ENCODE data around the gene NDUFB10. TPM values are rescaled to one million over a fixed set of nuclear protein-coding genes. Genes with fewer than 3 reads are reported as not detected.

The NDUFB10 gene
- total and polyA plus RNA-seq, 2 donors from 2014 or later: 123 to 432 TPM

GRCh38 chr16:1942810-1943726, 16.3 kb upstream of the NDUFB10 start, which contains the start of gene MSRB1:
TSS of gene MSRB1 (minus strand) at chr16:1943199. CDS start at chr16:1943156, 43 bp downstream.
- Histone ChIP-seq H3K9ac (ENCODE audit: low read length in 3 of 3) (peak within 1 kb of the TSS; percentile 33 to 74 (median 63)), H3K4me3 (ENCODE audit: low read length in 3 of 3) (peak within 1 kb of the TSS; percentile 61 to 86 (median 71)), H3K9me3 (ENCODE audit: control insufficient read depth in 2 of 3, insufficient read depth in 1 of 3, low read length in 3 of 3) (no peaks in the 10 kb centered on the region), H3K4me1 (ENCODE audit: control insufficient read depth in 2 of 3, insufficient read depth in 2 of 3, low read depth in 1 of 3, low read length in 3 of 3) (peaks cover 0 to 10% (median 0%) of the 10 kb centered on the region in 3 donors), H3K27ac (ENCODE audit: low read depth in 2 of 2, low read length in 2 of 2) (peak within 1 kb of the TSS; percentile 76 to 81), H3K36me3 (ENCODE audit: control insufficient read depth in 2 of 3, insufficient read depth in 3 of 3, low read length in 3 of 3) (peaks cover 0 to 7% (median 3%) of the 10 kb centered on the region in 3 donors), H3K27me3 (ENCODE audit: control insufficient read depth, insufficient read depth, low read length) (no peaks in the 10 kb centered on the region)
- FAIRE-seq (peak; percentile 94), DNase-seq (peak; percentile 100)
- TF ChIP-seq CTCF (IDR thresholded peaks at IDR 0.05; ENCODE audit: borderline replicate concordance, extremely low read depth, insufficient read depth): no peak
- intact Hi-C loops (cut with DNase I): no loop called here

- no peaks in the 10 kb centered on the region for H3K9me3 ChIP-seq (ENCODE audit: control insufficient read depth in 2 of 3, insufficient read depth in 1 of 3, low read length in 3 of 3)
- H3K27ac ChIP-seq (ENCODE audit: low read depth in 2 of 2, low read length in 2 of 2): no peak overlapping the region
- no peaks in the 10 kb centered on the region for H3K27me3 ChIP-seq (ENCODE audit: control insufficient read depth, insufficient read depth, low read length)
- no peak for TF ChIP-seq CTCF (IDR thresholded peaks at IDR 0.05; ENCODE audit: borderline replicate concordance, extremely low read depth, insufficient read depth)
- DNase-seq (no peak), FAIRE-seq (no peak)
- H3K4me1 ChIP-seq (ENCODE audit: control insufficient read depth in 2 of 3, insufficient read depth in 2 of 3, low read depth in 1 of 3, low read length in 3 of 3): peaks cover 0 to 10% (median 0%) of the 10 kb centered on the region in 3 donors
- H3K4me3 ChIP-seq (ENCODE audit: low read length in 3 of 3): no peak overlapping the region
- H3K36me3 ChIP-seq (ENCODE audit: control insufficient read depth in 2 of 3, insufficient read depth in 3 of 3, low read length in 3 of 3): no peaks in the 10 kb centered on the region
- intact Hi-C loops (cut with DNase I): no loop called here
- no peak overlapping the region for H3K9ac ChIP-seq (ENCODE audit: low read length in 3 of 3)
These were observed 14.6 kb upstream of the NDUFB10 start for GRCh38 chr16:1944612-1945199.

- H3K27ac ChIP-seq (ENCODE audit: low read depth in 2 of 2, low read length in 2 of 2): no peak overlapping the region
- no peak overlapping the region for H3K4me3 ChIP-seq (ENCODE audit: low read length in 3 of 3)
- H3K9me3 ChIP-seq (ENCODE audit: control insufficient read depth in 2 of 3, insufficient read depth in 1 of 3, low read length in 3 of 3): no peaks in the 10 kb centered on the region
- peaks cover 0 to 8% (median 0%) of the 10 kb centered on the region in 3 donors for H3K4me1 ChIP-seq (ENCODE audit: control insufficient read depth in 2 of 3, insufficient read depth in 2 of 3, low read depth in 1 of 3, low read length in 3 of 3)
- TF ChIP-seq CTCF (IDR thresholded peaks at IDR 0.05; ENCODE audit: borderline replicate concordance, extremely low read depth, insufficient read depth): no peak
- FAIRE-seq (no peak), DNase-seq (no peak)
- H3K36me3 ChIP-seq (ENCODE audit: control insufficient read depth in 2 of 3, insufficient read depth in 3 of 3, low read length in 3 of 3): no peaks in the 10 kb centered on the region
- intact Hi-C loops (cut with DNase I): no loop called here
- no peaks in the 10 kb centered on the region for H3K27me3 ChIP-seq (ENCODE audit: control insufficient read depth, insufficient read depth, low read length)
- no peak overlapping the region for H3K9ac ChIP-seq (ENCODE audit: low read length in 3 of 3)
These were observed 13.6 kb upstream of the NDUFB10 start for GRCh38 chr16:1945559-1946391.
